HFFc6 (cell line): ENCODE measurements around the gene ZNF148. TPM values are rescaled to one million over a fixed set of nuclear protein-coding genes. Genes with fewer than 3 reads are reported as not detected.

Source experiments
- DNase-seq: peaks from one replicate; pipeline ENCODE4 v3.0.0-alpha.2; 2018
- H3K27ac Mint-ChIP-seq: 2 replicates; pipeline ENCODE4 v1.8.0; 2020; ENCODE audit warnings: mild to moderate bottlenecking, mixed read lengths
- H3K27me3 Mint-ChIP-seq: 2 replicates; pipeline ENCODE4 v1.8.0; 2021; ENCODE audit warnings: mild to moderate bottlenecking, moderate library complexity, mixed read lengths; ENCODE audit not compliant: insufficient read depth
- H3K36me3 Mint-ChIP-seq: 2 replicates; pipeline ENCODE4 v1.8.0; 2021; ENCODE audit warnings: low read depth, mixed read lengths
- H3K4me1 Mint-ChIP-seq: 2 replicates; pipeline ENCODE4 v1.8.0; 2020; ENCODE audit warnings: low read depth, mixed read lengths
- H3K4me3 Mint-ChIP-seq: 2 replicates; pipeline ENCODE4 v1.8.0; 2020; ENCODE audit warnings: mild to moderate bottlenecking, moderate library complexity, mixed read lengths
- H3K9me3 Mint-ChIP-seq: 2 replicates; pipeline ENCODE4 v1.8.0; 2020; ENCODE audit warnings: mild to moderate bottlenecking, mixed read lengths
- CTCF ChIP-seq: fragments of 200-600 bp; sonication (generic); IDR thresholded peaks from 2 replicates; pipeline ENCODE4 v1.5.0; 2021; ENCODE audit warnings: antibody characterized with exemption, mild to moderate bottlenecking
- total RNA-seq, 6 experiments: library from RNA; stranded (reverse); fragmentation: NEBNext Ultra II Directional; extraction: Animal tissue kit (Norgen Biotek cat#: 25700); gene quantifications; 2 replicates in 1 of 6; 3 replicates in 5 of 6; pipeline ENCODE4 v1.2.3, GENCODE V29; 2021

The ZNF148 gene
- total RNA-seq, 6 experiments from 2014 or later, result 41.4 to 51.4 (median 47.5) TPM

- TF ChIP-seq CTCF, result no peak
- Mint-ChIP-seq H3K9me3 (no peaks in the 10 kb centered on the region), H3K36me3 (peaks cover 35% of the 10 kb centered on the region), H3K4me3 (peak overlapping the region; percentile 5; the same call in 1 of the 2 replicates), H3K27me3 (0 out of 2 replicates have a peak, but pooled peaks cover 2% of the 10 kb centered on the region), H3K4me1 (peaks cover 63% of the 10 kb centered on the region), H3K27ac (peak overlapping the region; percentile 73)
- DNase-seq, result no peak
These were observed 72.2 kb downstream of the ZNF148 start for GRCh38 chr3:125302932-125303331.

GRCh38 chr3:125300416-125300815 lies 74.7 kb downstream of the ZNF148 start:
- Mint-ChIP-seq H3K27me3 (no peaks in the 10 kb centered on the region), H3K36me3 (peaks cover 21% of the 10 kb centered on the region), H3K27ac (peak overlapping the region; percentile 81), H3K4me3 (peak overlapping the region; percentile 60), H3K4me1 (peaks cover 57% of the 10 kb centered on the region), H3K9me3 (no peaks in the 10 kb centered on the region)
- TF ChIP-seq CTCF, result no peak
- peak; percentile 65 for DNase-seq

- Mint-ChIP-seq H3K4me3 (no peak overlapping the region), H3K36me3 (peaks cover 14% of the 10 kb centered on the region), H3K4me1 (peaks cover 52% of the 10 kb centered on the region), H3K9me3 (no peaks in the 10 kb centered on the region), H3K27me3 (no peaks in the 10 kb centered on the region), H3K27ac (no peak overlapping the region)
- TF ChIP-seq CTCF, result no peak
- no peak for DNase-seq
These were observed 80.7 kb downstream of the ZNF148 start for GRCh38 chr3:125294411-125294810.

- peaks cover 25% of the 10 kb centered on the region for H3K36me3 Mint-ChIP-seq
- no peak overlapping the region for H3K4me3 Mint-ChIP-seq
- H3K27me3 Mint-ChIP-seq, result no peaks in the 10 kb centered on the region
- no peak for TF ChIP-seq CTCF
- DNase-seq, result no peak
- H3K9me3 Mint-ChIP-seq, result no peaks in the 10 kb centered on the region
- no peak overlapping the region for H3K27ac Mint-ChIP-seq
- peaks cover 52% of the 10 kb centered on the region for H3K4me1 Mint-ChIP-seq
These were observed 83.1 kb downstream of the ZNF148 start for GRCh38 chr3:125292015-125292414.

- H3K27me3 Mint-ChIP-seq, result no peaks in the 10 kb centered on the region
- no peak for DNase-seq
- peaks cover 58% of the 10 kb centered on the region for H3K4me1 Mint-ChIP-seq
- no peak for TF ChIP-seq CTCF
- H3K36me3 Mint-ChIP-seq, result peaks cover 25% of the 10 kb centered on the region
- H3K27ac Mint-ChIP-seq, result no peak overlapping the region
- H3K9me3 Mint-ChIP-seq, result no peaks in the 10 kb centered on the region
- H3K4me3 Mint-ChIP-seq, result no peak overlapping the region
These were observed 85.6 kb downstream of the ZNF148 start for GRCh38 chr3:125289429-125289981.
